ENCODE results near the gene CAPN12. TPM values are rescaled to one million over a fixed set of nuclear protein-coding genes. Genes with fewer than 3 reads are reported as not detected.

The CAPN12 gene
- total and polyA plus RNA-seq, 2 of the 8 experiments (the other 6 are each of a cell fraction or from before 2014, with no cell fraction given) = 8.8 to 20.0 TPM

GRCh38 chr19:38742296-38742695, 2.0 kb downstream of the CAPN12 start:
- Histone ChIP-seq H3K9me3 (ENCODE audit: insufficient read depth in 2 of 2, low read depth in 1 of 2, low read length in 1 of 2) (peaks cover 0 to 2% of the 10 kb centered on the region in 2 experiments; a peak in 1 of 4 replicates), H4K5ac (ENCODE audit: insufficient read length, low read depth, low read length) (no peak overlapping the region), H2BK120ac (replicated peaks; ENCODE audit: low read depth, low read length) (no peak overlapping the region), H3K4me3 (ENCODE audit: extremely low read depth in 1 of 4, insufficient read depth in 2 of 4, low read depth in 3 of 4, low read length in 4 of 4) (no peak overlapping the region), H3K4me1 (replicated peaks in 1 of 4; ENCODE audit: control insufficient read depth in 3 of 4, insufficient read depth in 4 of 4, low read length in 3 of 4) (peaks cover 0 to 2% (median under 1%) of the 10 kb centered on the region in 4 experiments; a peak in 3 of 7 replicates), H3K23me2 (ENCODE audit: low read depth, low read length) (peaks cover 3% of the 10 kb centered on the region; the same call in 1 of the 2 replicates), H3K36me3 (ENCODE audit: control insufficient read depth in 2 of 4, insufficient read depth in 4 of 4, low read length in 3 of 4) (no peaks in the 10 kb centered on the region), H4K8ac (ENCODE audit: extremely low read depth, insufficient read depth, low read length) (no peak overlapping the region), H3K79me2 (ENCODE audit: control insufficient read depth in 1 of 2, insufficient read depth in 2 of 2, low read length in 2 of 2) (no peaks in the 10 kb centered on the region), H2BK5ac (ENCODE audit: low read depth, low read length) (no peak overlapping the region), H2BK12ac (ENCODE audit: low read depth, low read length) (no peak overlapping the region), H2AK5ac (ENCODE audit: low read depth, low read length) (no peak overlapping the region), H4K91ac (replicated peaks; ENCODE audit: insufficient read length, low read length) (no peak overlapping the region), H4K20me1 (replicated peaks in 1 of 2; ENCODE audit: control insufficient read depth in 1 of 2, insufficient read depth in 2 of 2, low read length in 2 of 2) (no peaks in the 10 kb centered on the region), H2BK15ac (ENCODE audit: low read length) (no peak overlapping the region), H3K27me3 (replicated peaks in 1 of 4; ENCODE audit: control insufficient read depth in 3 of 4, extremely low read depth in 1 of 4, insufficient read depth in 3 of 4, low read length in 3 of 4) (peaks cover 2 to 17% (median 10%) of the 10 kb centered on the region in 4 experiments), H3K23ac (ENCODE audit: insufficient read length) (no peak overlapping the region), H3K4ac (replicated peaks; ENCODE audit: insufficient read length, low read depth, low read length) (no peak overlapping the region), H2BK20ac (ENCODE audit: low read length) (no peak overlapping the region), H3K27ac (ENCODE audit: low read depth, low read length) (no peak overlapping the region), H2AFZ (ENCODE audit: low read length) (no peak overlapping the region), H3K56ac (replicated peaks; ENCODE audit: insufficient read length, low read depth, low read length) (no peak overlapping the region), H3K14ac (ENCODE audit: insufficient read length) (no peak overlapping the region), H3K4me2 (ENCODE audit: insufficient read depth in 1 of 2, low read depth in 2 of 2, low read length in 2 of 2) (no peak overlapping the region), H3K9ac (replicated peaks in 1 of 4; ENCODE audit: extremely low read depth in 1 of 4, low read depth in 3 of 4, low read length in 3 of 4) (no peak overlapping the region), H3K79me1 (ENCODE audit: low read depth, low read length) (no peaks in the 10 kb centered on the region), H3K18ac (ENCODE audit: extremely low read depth, low read length) (no peak overlapping the region)
- FAIRE-seq (no peak), DNase-seq (ENCODE audit: low read depth in 1 of 2, low spot score in 2 of 2) (no peak)
- WGBS, 2 experiments (ENCODE audit: extremely low coverage in 1 of 2, insufficient coverage in 1 of 2, insufficient read length in 1 of 2, insufficient replicate concordance in 2 of 2, low coverage in 1 of 2, low lambda C conversion rate in 2 of 2, missing lambda C conversion rate in 1 of 2) = 93% methylated on average over 8 of the region's 9 CpGs; no CpG with 5 or more reads in 1 of the 2 experiments
- ChIA-PET POLR2A (ENCODE audit: partially characterized antibody) (interaction anchor here (0.7 to 1.2 kb wide), 2 partner anchors 110 to 146 kb away, joined by 3 read pairs; no protein-coding TSS in a partner anchor), CTCF (ENCODE audit: partially characterized antibody) (interaction anchor here (0.6 to 1.4 kb wide), 4 partner anchors 12 to 440 kb away, joined by 3 read pairs; no protein-coding TSS in a partner anchor)
- no peak for TF ChIP-seq RFX5 (IDR thresholded peaks at IDR 0.05; ENCODE audit: borderline replicate concordance, low read depth, low read length)
- no peak for TF ChIP-seq CEBPB (IDR thresholded peaks at IDR 0.05; ENCODE audit: low read depth, low read length)
- no peak for TF ChIP-seq FOSL1 (IDR thresholded peaks at IDR 0.05; ENCODE audit: insufficient read depth, low read depth, low read length)
- no peak for TF ChIP-seq TEAD4 (IDR thresholded peaks at IDR 0.05; ENCODE audit: low read depth, low read length)
